Esophagus (tissue), 2 donors: ENCODE results near the gene PFN2. TPM values are rescaled to one million over a fixed set of nuclear protein-coding genes. Genes with fewer than 3 reads are reported as not detected.
A peak's percentile ranks its signal among the peaks of the same experiment; 100 is the strongest.

Source experiments
- H3K27ac ChIP-seq, 2 donors: one replicate each; pipeline ENCODE4 v1.5.1; 2013; ENCODE audit warnings: low read depth in 2 of 2, mild to moderate bottlenecking in 2 of 2, inconsistent platforms in 1 of 2, low read length in 1 of 2, moderate library complexity in 1 of 2
- H3K27me3 ChIP-seq, 2 donors: one replicate each; pipeline ENCODE4 v1.6.1; 2013; ENCODE audit warnings: low read length in 2 of 2, control low read depth in 1 of 2, mild to moderate bottlenecking in 1 of 2; ENCODE audit not compliant: insufficient read depth in 2 of 2, control insufficient read depth in 1 of 2
- H3K36me3 ChIP-seq, 2 donors: one replicate each; pipeline ENCODE4 v1.6.1; 2013; ENCODE audit warnings: low read length in 1 of 2; ENCODE audit not compliant: control insufficient read depth in 2 of 2, insufficient read depth in 2 of 2
- H3K4me1 ChIP-seq, 2 donors: one replicate each; pipeline ENCODE4 v1.6.1; 2013; ENCODE audit warnings: low read length in 1 of 2; ENCODE audit not compliant: control insufficient read depth in 2 of 2, insufficient read depth in 2 of 2
- H3K4me3 ChIP-seq, 2 donors: one replicate each; pipeline ENCODE4 v1.5.1; 2013; ENCODE audit warnings: low read length in 2 of 2, mild to moderate bottlenecking in 2 of 2, low read depth in 1 of 2, moderate library complexity in 1 of 2
- H3K9me3 ChIP-seq, 2 donors: one replicate each; pipeline ENCODE4 v1.6.1; 2013; ENCODE audit warnings: mild to moderate bottlenecking in 2 of 2, low read depth in 1 of 2, low read length in 1 of 2, moderate library complexity in 1 of 2; ENCODE audit not compliant: control insufficient read depth in 2 of 2, insufficient read depth in 1 of 2
- WGBS, 2 donors: extraction: QIAGEN DNeasy Blood & Tissue Kit; methylation state at CpG; one replicate each; pipeline ENCODE4 v1.1.7; 2013; 5-methylcytosine and 5-hydroxymethylcytosine counted together
- polyA plus RNA-seq, 2 donors: library from polyadenylated mRNA; stranded (reverse); fragments of 200-250 nt; gene quantifications; one replicate each; pipeline ENCODE4 v1.2.3, GENCODE V29; 2013
- donor health status: healthy with polysubstance abuse.
- donor health status: Bipolar disorder and iron deficiency.

PFN2 gene
- polyA plus RNA-seq, 2 donors: 10.7 to 20.0 TPM

DNA sequence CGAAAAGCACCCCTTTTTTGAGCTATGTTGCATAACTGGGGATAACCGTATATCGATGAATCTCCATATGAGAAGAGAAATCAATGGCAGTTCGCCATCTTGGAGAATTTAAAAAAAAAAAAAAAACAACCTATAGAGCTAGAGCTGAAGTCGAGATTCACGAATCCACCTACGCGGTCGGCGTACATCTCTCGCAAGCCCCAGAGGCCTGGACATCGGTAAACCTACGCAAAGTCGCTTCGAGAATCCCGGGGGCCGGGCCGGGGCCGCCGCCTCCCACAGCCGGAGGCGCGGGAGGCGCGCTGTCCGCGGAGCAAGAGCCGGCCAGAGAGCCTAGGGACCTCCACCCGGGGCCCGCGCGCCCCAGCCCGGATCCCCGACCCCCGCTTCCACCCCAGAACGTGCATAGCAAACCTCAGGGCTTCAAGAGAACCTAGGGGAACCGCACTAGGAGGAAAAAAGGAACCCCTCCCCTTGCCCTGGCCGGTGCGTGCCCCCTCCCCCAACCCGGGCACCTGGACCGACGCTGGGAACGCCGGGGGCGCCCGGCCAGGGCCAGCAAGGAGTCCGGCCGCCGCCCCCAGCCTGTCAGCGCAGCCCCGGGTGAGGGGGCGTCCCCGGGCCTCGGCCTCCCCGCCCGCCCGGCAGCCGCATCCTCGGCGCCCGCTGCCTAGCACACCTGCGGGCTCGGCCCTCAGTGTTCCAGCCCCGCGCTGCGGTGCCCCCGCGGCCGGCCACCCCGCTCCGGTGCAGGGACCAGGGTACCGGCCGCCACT lies 567 bp downstream of the PFN2 start:
- 1% methylated on average over 54 to 73 of the region's 73 CpGs for WGBS, 2 donors
- no peaks in the 10 kb centered on the region for H3K4me1 ChIP-seq
- no peaks in the 10 kb centered on the region for H3K36me3 ChIP-seq
- H3K9me3 ChIP-seq: no peaks in the 10 kb centered on the region
- H3K27me3 ChIP-seq: no peaks in the 10 kb centered on the region
- peak overlapping the region; percentile 78 to 83 for H3K27ac ChIP-seq
- peak overlapping the region; percentile 77 to 85 for H3K4me3 ChIP-seq

DNA sequence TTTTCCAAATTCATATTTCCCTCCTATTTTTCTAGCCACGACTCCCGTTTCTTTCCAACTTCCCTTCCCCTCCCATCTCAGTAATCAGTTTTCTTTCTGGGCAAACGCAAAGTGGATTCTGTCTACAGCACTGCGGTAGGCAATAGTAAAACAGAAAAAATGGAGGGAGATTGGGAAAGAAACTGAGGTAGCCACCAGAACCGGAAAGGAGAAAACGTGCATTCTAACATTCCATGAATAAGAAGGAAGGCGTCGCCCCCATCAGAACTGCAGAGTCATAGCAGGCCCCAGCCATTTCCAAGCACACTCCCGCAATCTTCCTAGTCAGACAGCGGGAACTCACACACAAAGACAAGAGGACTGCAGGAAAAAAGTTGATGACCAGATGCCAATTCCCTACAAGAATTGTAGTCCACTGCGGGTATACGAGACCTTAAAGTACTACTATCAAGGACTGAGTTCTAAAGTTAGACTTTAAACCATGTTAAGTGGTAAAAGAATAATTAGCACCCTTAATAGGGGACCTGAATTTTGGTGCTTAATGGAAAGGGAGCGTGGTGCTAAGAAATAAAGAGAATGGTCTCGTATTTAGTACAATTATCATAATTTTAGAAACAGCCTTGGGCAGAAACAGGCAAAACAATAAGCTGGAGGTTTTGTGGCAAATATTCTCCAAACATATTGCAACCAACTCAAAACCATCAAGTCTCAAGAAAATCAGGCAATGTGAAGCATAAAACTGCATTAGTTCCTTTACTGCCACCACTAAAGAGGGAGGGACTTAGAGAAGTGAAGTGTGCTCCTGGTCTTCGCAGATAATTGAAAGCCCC lies 1.4 kb downstream of the PFN2 start:
- Histone ChIP-seq H3K4me1 (no peaks in the 10 kb centered on the region), H3K9me3 (no peaks in the 10 kb centered on the region), H3K27me3 (no peaks in the 10 kb centered on the region), H3K4me3 (peak overlapping the region in 1 of 2 donors; percentile 85), H3K27ac (no peak overlapping the region), H3K36me3 (no peaks in the 10 kb centered on the region)
- WGBS, 2 donors: 26 to 28% methylated on average over 15 of the region's 15 CpGs

DNA sequence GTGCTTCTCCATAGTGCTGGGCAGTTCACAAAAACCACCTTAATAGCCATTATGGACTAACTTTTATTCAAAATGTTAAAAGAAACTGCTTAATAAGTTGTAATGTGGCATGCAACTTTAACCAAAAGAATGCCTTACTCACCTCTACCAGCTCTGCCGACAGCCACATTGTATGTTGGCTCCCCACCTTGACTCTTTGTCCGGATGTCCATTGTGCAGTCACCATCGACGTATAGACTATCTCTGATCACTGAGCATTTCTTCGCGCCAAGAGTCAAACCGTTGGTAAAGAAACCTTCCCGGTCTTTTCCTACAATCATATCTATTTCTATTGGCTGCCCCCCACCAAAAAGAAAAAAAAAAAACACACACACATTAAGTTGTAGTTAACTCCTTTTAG lies 2.5 kb downstream of the PFN2 start:
- H3K9me3 ChIP-seq: no peaks in the 10 kb centered on the region
- 72 to 75% methylated on average over 8 of the region's 8 CpGs for WGBS, 2 donors
- no peaks in the 10 kb centered on the region for H3K27me3 ChIP-seq
- no peak overlapping the region for H3K4me3 ChIP-seq
- H3K36me3 ChIP-seq: no peaks in the 10 kb centered on the region
- no peak overlapping the region for H3K27ac ChIP-seq
- no peaks in the 10 kb centered on the region for H3K4me1 ChIP-seq

DNA sequence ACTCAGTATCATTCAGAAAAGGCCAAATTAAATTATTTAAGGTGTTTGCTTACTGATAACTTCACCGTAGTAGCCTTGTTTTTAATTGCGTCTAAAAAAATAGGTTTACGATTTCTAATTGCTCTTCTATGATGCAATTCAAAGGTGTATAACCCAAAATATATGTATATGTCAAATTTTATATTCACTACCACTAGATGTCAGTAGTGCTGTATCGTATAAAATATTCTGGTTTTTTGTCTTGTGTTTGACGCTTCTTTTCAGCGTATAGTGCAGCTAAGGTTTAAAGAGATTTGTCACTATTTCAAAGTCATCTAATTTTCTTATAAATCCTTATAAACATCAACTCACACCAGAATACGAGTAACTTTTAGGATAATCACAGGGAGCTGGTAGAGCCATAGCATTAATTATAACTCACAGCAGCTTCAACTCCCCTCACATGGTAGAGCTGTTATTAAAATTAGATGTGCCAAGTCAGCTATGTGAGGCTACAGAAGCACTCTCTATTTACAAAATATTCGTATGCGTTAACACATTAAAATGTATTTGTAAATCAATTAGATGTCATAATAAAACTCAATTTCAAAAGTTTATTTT lies 3.5 kb downstream of the PFN2 start:
- Histone ChIP-seq H3K4me3 (no peak overlapping the region), H3K27ac (no peak overlapping the region), H3K36me3 (no peaks in the 10 kb centered on the region), H3K27me3 (no peaks in the 10 kb centered on the region), H3K9me3 (no peaks in the 10 kb centered on the region), H3K4me1 (no peaks in the 10 kb centered on the region)
- 18 to 19% methylated on average over 9 of the region's 9 CpGs for WGBS, 2 donors

DNA sequence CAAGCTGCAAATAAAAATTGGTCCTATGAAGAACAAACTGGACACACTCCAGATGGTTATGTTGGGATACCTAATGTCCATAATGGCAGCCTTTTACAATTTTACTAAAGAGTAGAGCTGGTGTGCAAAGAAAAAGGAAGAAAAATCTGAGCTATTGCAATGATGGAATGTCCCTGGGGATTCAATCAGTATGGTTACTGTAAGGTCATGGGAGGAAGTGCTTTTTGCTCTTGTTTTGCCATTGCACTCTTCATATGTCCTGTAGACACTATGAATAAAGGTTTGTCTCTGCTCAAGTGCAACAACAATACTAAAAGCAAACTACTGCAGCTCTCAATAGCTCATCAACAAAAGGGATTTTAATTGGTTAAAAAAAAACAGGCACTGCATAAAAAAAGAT lies 5.4 kb downstream of the PFN2 start:
- H3K9me3 ChIP-seq: no peaks in the 10 kb centered on the region
- no peak overlapping the region for H3K4me3 ChIP-seq
- H3K27ac ChIP-seq: no peak overlapping the region
- no peaks in the 10 kb centered on the region for H3K27me3 ChIP-seq
- no peaks in the 10 kb centered on the region for H3K36me3 ChIP-seq
- H3K4me1 ChIP-seq: no peaks in the 10 kb centered on the region

DNA sequence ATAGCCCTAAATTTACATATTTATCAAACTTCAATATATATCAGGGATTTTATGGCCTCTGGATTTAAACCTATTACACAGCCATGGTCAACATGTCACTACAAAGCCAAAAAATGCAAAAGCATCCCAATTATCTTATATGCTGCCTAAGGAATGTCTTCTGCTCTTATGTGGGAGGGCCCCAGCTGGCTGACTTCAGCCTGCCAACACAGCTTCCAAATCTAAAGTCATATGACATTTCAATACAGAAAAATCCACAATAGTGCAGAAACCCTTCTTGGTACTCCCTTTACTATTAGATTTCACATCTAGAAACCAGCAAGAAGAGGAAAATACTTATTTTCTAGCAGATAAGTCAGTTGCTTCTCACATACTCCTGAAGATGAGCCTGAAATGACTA lies 6.4 kb downstream of the PFN2 start:
- Histone ChIP-seq H3K9me3 (no peaks in the 10 kb centered on the region), H3K27me3 (no peaks in the 10 kb centered on the region)

DNA sequence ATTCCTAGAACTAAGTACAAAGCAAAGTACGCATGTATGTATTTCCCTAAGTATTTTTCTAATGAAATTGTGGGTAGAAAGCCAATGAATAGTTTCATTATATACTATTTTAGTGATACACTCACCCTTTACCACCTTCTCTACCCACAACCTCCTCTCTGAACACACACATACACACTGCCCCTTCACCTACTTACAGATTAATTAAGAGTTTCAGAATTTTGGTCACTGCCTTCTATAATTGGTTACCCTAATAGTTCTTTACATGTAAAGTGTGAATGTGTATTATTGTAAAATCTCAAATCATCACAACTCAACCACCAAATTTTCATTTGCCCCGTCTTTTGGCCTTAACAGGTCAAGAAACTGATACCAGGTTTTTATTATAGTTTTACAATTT lies 7.2 kb downstream of the PFN2 start:
- WGBS, 2 donors: 92 to 94% methylated on average over 2 of the region's 2 CpGs
- Histone ChIP-seq H3K27me3 (no peaks in the 10 kb centered on the region), H3K27ac (no peak overlapping the region), H3K4me3 (no peak overlapping the region), H3K4me1 (no peaks in the 10 kb centered on the region), H3K9me3 (no peaks in the 10 kb centered on the region), H3K36me3 (no peaks in the 10 kb centered on the region)

More for the DNA sequence above, 6.4 kb downstream of the PFN2 start:
- Histone ChIP-seq H3K4me1 (no peaks in the 10 kb centered on the region), H3K36me3 (no peaks in the 10 kb centered on the region), H3K4me3 (no peak overlapping the region), H3K27ac (no peak overlapping the region)

DNA sequence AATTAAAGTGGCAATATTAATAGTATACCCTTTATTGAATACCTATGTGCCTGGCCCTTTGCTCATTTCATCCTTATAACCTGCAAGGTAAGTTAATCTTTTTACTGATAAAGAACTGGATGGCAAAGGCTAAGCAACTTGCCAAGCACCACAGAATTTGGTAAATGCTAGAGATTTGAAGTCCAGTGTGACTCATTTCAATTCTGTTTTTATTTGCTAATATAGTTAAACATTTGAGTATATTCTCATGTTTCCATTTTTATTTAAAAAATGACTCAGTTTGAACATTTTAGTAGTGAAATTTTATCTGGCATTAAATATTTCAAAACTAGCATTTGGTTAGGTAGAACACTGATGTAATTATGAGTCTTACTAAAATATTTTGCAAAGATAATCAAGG lies 11.3 kb downstream of the PFN2 start:
- Histone ChIP-seq H3K27me3 (no peaks in the 10 kb centered on the region), H3K4me3 (no peak overlapping the region), H3K27ac (no peak overlapping the region), H3K9me3 (no peaks in the 10 kb centered on the region), H3K4me1 (no peaks in the 10 kb centered on the region), H3K36me3 (no peaks in the 10 kb centered on the region)

DNA sequence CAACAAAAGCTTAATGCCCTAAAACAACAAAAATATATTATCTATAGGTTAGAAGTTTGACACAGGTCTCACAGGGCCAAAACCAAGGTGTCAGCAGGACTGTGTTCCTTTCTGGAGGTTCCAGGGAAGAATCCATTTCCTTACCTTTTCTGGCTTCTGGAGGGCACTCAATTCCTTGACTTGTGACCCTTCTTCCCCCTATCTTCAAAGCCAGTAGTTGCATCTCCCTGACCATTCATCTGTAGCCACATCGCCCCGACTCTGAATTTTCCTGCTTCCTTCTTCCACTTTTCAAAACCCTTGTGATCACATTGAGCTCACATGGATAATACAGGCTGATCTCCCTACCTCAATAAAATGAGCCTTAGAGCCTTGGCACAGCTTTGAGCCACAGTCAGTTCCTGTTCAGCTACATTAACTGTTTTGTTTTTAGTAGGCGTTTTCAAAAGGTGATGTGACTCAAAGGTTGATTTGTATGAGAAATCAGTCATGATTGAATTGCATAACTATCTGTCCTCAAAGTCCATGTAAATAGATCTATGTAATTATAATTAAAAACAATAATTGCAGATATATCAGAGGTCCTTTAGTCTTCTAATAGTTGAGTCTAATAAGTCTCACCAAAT lies 12.4 kb downstream of the PFN2 start:
- Histone ChIP-seq H3K36me3 (no peaks in the 10 kb centered on the region), H3K4me3 (no peak overlapping the region), H3K9me3 (no peaks in the 10 kb centered on the region), H3K27ac (no peak overlapping the region), H3K4me1 (no peaks in the 10 kb centered on the region), H3K27me3 (no peaks in the 10 kb centered on the region)
- 69 to 72% methylated on average over 3 of the region's 3 CpGs for WGBS, 2 donors
